GM15510 (cell line): ENCODE data around the gene SRGAP2B.
"Not testable (repeated sequence)": the region's sequence is repeated elsewhere in the genome, so short reads cannot be mapped to it uniquely, and the experiment has no call there.

Experiments
- POLR2A ChIP-seq: IDR thresholded peaks from 3 replicates; pipeline ENCODE4 v1.6.1; 2011; ENCODE audit warnings: borderline replicate concordance; ENCODE audit not compliant: insufficient read length; ENCODE audit errors: extremely low read depth

Gene SRGAP2B

DNA sequence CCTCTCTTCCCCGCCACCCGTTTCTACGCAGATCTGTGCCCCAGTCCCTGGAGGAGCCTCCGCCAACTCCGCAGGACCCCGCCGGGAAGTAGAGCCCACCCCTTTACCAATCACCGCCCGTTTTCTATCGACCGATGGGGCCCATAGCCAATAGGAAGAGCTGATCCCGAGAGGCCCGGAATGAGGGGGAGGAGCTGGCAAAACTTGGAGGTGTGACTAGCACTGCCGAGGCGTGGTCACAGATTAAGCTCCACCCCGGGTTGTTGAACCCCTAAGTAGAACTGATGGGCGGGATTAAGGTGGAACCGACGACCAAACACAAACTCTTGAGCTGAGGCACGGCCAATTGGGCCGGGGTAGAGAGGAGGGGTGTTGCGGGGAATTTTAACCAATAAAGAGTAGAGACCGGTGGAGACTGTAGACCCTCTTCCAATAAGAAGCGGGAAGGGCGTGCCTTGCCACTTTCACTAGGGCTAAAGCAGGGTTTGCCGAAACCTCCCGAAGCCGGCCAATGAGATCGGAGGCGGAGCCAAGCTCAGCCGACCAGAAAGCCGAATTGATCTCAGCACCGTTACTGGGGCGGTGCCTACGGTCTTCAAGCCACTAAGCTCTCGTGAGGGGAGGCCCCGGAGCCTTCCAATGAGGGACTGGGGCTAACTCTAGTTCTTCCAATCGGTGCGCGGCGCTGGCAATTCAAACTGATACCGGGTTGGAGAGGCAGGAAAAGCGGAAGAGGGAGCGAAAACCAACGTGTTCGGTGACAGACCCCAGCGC, at the start of gene SRGAP2B, which contains the start of gene FAM72D:
TSS of gene SRGAP2B (minus strand) at position 45 of the 774 bp plus-strand sequence. CDS start 2,427 bp downstream, outside the sequence.
TSS of gene FAM72D (plus strand) at position 691 of the 774 bp plus-strand sequence. CDS start 874 bp downstream, outside the sequence.
- not testable (repeated sequence) for TF ChIP-seq POLR2A
